GM21737 (cell line): Measurements from ENCODE around the gene PDE4A.
"Not testable (repeated sequence)": the region's sequence is repeated elsewhere in the genome, so short reads cannot be mapped to it uniquely, and the experiment has no call there.

ENCODE experiments used
- ATAC-seq: cut with Tn5 transposase; IDR thresholded peaks from one replicate; pipeline ENCODE4 v1.9.1; 2021; ENCODE audit warnings: mild to moderate bottlenecking, moderate library complexity; ENCODE audit not compliant: unreplicated experiment

The PDE4A gene

GRCh38 chr19:10461047-10461949 is 41.0 kb downstream of the PDE4A start:
- ATAC-seq, result peak; percentile 76

- ATAC-seq, result not testable (repeated sequence)
These were observed 41.7 kb downstream of the PDE4A start for GRCh38 chr19:10462042-10462441.

- no peak for ATAC-seq
These were observed 42.2 kb downstream of the PDE4A start for GRCh38 chr19:10462557-10462956.

GRCh38 chr19:10464456-10464855 is 44.1 kb downstream of the PDE4A start:
- ATAC-seq, result no peak

- ATAC-seq, result no peak
These were observed 46.9 kb downstream of the PDE4A start for GRCh38 chr19:10467104-10467706.

GRCh38 chr19:10468133-10468532 is 47.8 kb downstream of the PDE4A start:
- ATAC-seq, result no peak

GRCh38 chr19:10471909-10472308 is 51.6 kb downstream of the PDE4A start:
- ATAC-seq, result no peak

- ATAC-seq, result no peak
These were observed 52.9 kb downstream of the PDE4A start for GRCh38 chr19:10473192-10473591.

GRCh38 chr19:10474962-10475451 is 54.7 kb downstream of the PDE4A start:
- ATAC-seq, result no peak

- ATAC-seq, result no peak
These were observed 58.1 kb downstream of the PDE4A start for GRCh38 chr19:10478476-10478875.

GRCh38 chr19:10478903-10479384 is 58.6 kb downstream of the PDE4A start:
- no peak for ATAC-seq

GRCh38 chr19:10486551-10486950 is 66.2 kb downstream of the PDE4A start:
- ATAC-seq, result no peak

- no peak for ATAC-seq
These were observed 71.2 kb downstream of the PDE4A start for GRCh38 chr19:10491472-10492047.

- ATAC-seq, result no peak
These were observed 77.0 kb downstream of the PDE4A start for GRCh38 chr19:10497371-10497770.

GRCh38 chr19:10499550-10500246 is 79.4 kb downstream of the PDE4A start:
- ATAC-seq, result no peak

GRCh38 chr19:10500247-10500592 is 79.9 kb downstream of the PDE4A start:
- no peak for ATAC-seq

GRCh38 chr19:10501971-10502523 is 81.7 kb downstream of the PDE4A start:
- peak; percentile 40 for ATAC-seq

GRCh38 chr19:10502524-10503001 is 82.2 kb downstream of the PDE4A start:
- peak; percentile 79 for ATAC-seq

- peak; percentile 13 for ATAC-seq
These were observed 82.9 kb downstream of the PDE4A start, which contains the start of gene KEAP1 for GRCh38 chr19:10503002-10503789. TSS of gene KEAP1 (minus strand) at chr19:10503356. CDS start at chr19:10500033, 3,323 bp downstream.
